OCI-LY7 (cell line): ENCODE data around the gene IFNL4. TPM values are rescaled to one million over a fixed set of nuclear protein-coding genes. Genes with fewer than 3 reads are reported as not detected.

Experiments used
- BruUV-seq: library from RNA; stranded (reverse); fragments of 400-500 nt; replicated peaks from 2 replicates; lab custom pipeline; 2021; lab: Mats Ljungman, UMichigan
- CTCF ChIA-PET: fragments of 300-600 bp; sonication (Branson Sonifier 250); formaldehyde crosslinking; loops from one replicate; lab custom pipeline; 2022; ENCODE audit warnings: antibody characterized with exemption; ENCODE audit not compliant: unreplicated experiment; lab: Charles Lee
- POLR2A ChIA-PET: fragments of 300-600 bp; sonication (Branson Sonifier 250); formaldehyde crosslinking; loops from one replicate; lab custom pipeline; 2022; ENCODE audit warnings: antibody characterized with exemption; lab: Charles Lee
- DNase-seq: peaks from one replicate; pipeline ENCODE4 v3.0.0-alpha.2; 2015; ENCODE audit warnings: low spot score
- H2AFZ ChIP-seq: fragments of 200-600 bp; sonication (generic), shearing (Covaris generic); 2 replicates; pipeline ENCODE4 v1.6.1; 2014; ENCODE audit warnings: mild to moderate bottlenecking, antibody characterized with exemption, low read length, moderate library complexity
- H3K27ac ChIP-seq: fragments of 200-600 bp; sonication (generic); 2 replicates; pipeline ENCODE4 v1.5.1; 2014; ENCODE audit warnings: mixed run types, low read depth, mild to moderate bottlenecking, moderate library complexity, low read length, inconsistent platforms; ENCODE audit not compliant: poor library complexity, severe bottlenecking
- H3K36me3 ChIP-seq: fragments of 200-600 bp; sonication (generic); 2 replicates; pipeline ENCODE4 v1.6.1; 2014; ENCODE audit warnings: mild to moderate bottlenecking, antibody characterized with exemption, low read length, moderate library complexity, mixed read lengths; ENCODE audit not compliant: insufficient read depth
- H3K4me1 ChIP-seq: fragments of 200-600 bp; sonication (generic); 2 replicates; pipeline ENCODE4 v1.5.1; 2014; ENCODE audit warnings: mild to moderate bottlenecking, low read length; ENCODE audit not compliant: insufficient read depth, poor library complexity, severe bottlenecking
- H3K4me2 ChIP-seq: fragments of 200-600 bp; sonication (generic); 2 replicates; pipeline ENCODE4 v1.6.1; 2014; ENCODE audit warnings: mild to moderate bottlenecking, low read length
- H3K4me3 ChIP-seq: fragments of 200-600 bp; sonication (generic); 2 replicates; pipeline ENCODE4 v1.5.1; 2014; ENCODE audit warnings: mild to moderate bottlenecking, low read depth, low read length; ENCODE audit not compliant: poor library complexity, severe bottlenecking
- H3K79me2 ChIP-seq: fragments of 200-600 bp; sonication (generic); 2 replicates; pipeline ENCODE4 v1.6.1; 2016; ENCODE audit warnings: low read depth, mild to moderate bottlenecking, low read length, moderate library complexity, mixed read lengths; ENCODE audit not compliant: insufficient read depth
- H3K9me2 ChIP-seq: fragments of 200-600 bp; sonication (generic); 2 replicates; pipeline ENCODE4 v1.6.1; 2016; ENCODE audit warnings: mild to moderate bottlenecking, low read length, mixed read lengths; ENCODE audit not compliant: insufficient read depth
- H3K9me3 ChIP-seq: fragments of 200-600 bp; sonication (generic); 2 replicates; pipeline ENCODE4 v1.6.1; 2014; ENCODE audit warnings: mild to moderate bottlenecking, mixed run types, low read length, mixed read lengths
- H4K20me1 ChIP-seq: fragments of 200-600 bp; sonication (generic); 2 replicates; pipeline ENCODE4 v1.6.1; 2014; ENCODE audit warnings: mild to moderate bottlenecking, antibody characterized with exemption, low read length, moderate library complexity, mixed read lengths; ENCODE audit not compliant: insufficient read depth
- EZH2phosphoT487 ChIP-seq: fragments of 200-600 bp; sonication (generic); IDR thresholded peaks from 2 replicates; pipeline ENCODE4 v1.6.1; 2018; ENCODE audit warnings: low read depth, borderline replicate concordance, mild to moderate bottlenecking, mixed run types, antibody characterized with exemption, low read length, moderate library complexity, mixed read lengths
- intact Hi-C: fragments of 100-400 bp; cut with micrococcal nuclease; formaldehyde crosslinking; loops from one replicate; pipeline ENCODE4 v1.10.0; 2022; ENCODE audit not compliant: unreplicated experiment
- total RNA-seq, 2 experiments: library from RNA; depleted of rRNA in 1 of 2; stranded (reverse); fragments of >200 nt in 1 of 2; shearing (Covaris generic) in 1 of 2; gene quantifications; 2 replicates each; pipeline ENCODE4 v1.2.3, GENCODE V29; 2014 to 2022
- TF ChIP-seq, protein P1 (sequence below): fragments of 200-600 bp; sonication (generic); conservative IDR thresholded peaks from 2 replicates; pipeline ENCODE4 v1.5.1; 2014; ENCODE audit warnings: mild to moderate bottlenecking, antibody characterized with exemption, low read length, moderate library complexity, mixed read lengths

IFNL4 gene
- total RNA-seq, 2 experiments from 2014 or later = not detected

DNA sequence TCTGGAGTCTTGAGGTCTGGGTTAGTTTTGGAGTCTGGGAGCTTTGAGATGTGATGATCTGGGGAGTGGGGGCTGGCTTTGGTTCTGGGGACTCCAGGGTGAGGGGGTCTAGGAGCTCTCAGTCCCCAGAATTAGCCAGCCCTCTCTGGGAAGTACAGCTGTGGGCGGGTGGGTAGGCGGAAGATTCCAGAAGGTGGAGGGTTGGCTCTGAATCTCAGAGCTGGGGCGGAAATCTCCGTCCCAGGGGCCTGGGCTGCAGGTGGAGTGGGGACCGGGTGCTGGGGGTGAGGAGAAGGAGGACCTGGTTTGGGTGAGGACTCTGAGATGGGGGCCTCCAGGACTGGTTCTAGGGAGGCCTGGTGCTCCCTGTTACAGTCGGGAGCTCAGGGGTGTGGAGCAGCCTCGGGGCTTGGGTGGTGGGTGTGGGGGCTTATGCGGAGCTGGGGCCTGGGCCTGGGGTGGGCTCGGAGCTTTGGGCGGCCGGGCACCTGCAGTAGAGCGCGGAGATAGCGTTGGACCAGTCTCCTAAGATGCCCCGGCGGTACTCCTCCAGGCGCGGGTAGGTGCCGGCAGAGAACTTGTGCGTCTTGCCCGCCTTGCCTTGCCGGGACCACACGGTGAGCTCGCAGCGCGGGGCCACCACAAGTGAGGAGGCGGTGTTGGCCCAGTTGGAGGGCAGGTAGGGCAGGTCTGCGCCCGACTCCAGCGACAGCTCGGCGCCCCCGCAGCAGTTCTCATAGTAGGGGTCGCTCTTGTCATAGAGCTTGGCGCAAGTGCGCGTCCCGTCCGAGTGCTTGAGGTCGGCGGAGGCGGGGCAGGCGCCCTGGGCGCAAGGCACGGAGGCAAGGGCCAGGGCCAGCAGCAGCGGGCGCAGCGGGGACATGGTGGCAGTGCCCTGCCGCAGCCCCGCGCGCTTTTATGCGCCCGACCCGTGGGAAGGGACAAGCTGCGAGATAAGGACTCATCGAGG is 45.0 kb downstream of the IFNL4 start, which contains the start of gene SYCN:
SYCN (minus strand) TSS at position 892 of the 970 bp plus-strand sequence; CDS start at position 883, 9 bp downstream.
- DNase-seq = no peak
- no peaks in the 10 kb centered on the region for H3K9me2 ChIP-seq
- no TSS peak for BruUV-seq
- CTCF ChIA-PET = no interaction called here
- TF ChIP-seq, protein P1, sequence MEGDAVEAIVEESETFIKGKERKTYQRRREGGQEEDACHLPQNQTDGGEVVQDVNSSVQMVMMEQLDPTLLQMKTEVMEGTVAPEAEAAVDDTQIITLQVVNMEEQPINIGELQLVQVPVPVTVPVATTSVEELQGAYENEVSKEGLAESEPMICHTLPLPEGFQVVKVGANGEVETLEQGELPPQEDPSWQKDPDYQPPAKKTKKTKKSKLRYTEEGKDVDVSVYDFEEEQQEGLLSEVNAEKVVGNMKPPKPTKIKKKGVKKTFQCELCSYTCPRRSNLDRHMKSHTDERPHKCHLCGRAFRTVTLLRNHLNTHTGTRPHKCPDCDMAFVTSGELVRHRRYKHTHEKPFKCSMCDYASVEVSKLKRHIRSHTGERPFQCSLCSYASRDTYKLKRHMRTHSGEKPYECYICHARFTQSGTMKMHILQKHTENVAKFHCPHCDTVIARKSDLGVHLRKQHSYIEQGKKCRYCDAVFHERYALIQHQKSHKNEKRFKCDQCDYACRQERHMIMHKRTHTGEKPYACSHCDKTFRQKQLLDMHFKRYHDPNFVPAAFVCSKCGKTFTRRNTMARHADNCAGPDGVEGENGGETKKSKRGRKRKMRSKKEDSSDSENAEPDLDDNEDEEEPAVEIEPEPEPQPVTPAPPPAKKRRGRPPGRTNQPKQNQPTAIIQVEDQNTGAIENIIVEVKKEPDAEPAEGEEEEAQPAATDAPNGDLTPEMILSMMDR = no peak
- TF ChIP-seq EZH2phosphoT487 = no peak
- intact Hi-C loops = no loop called here
- H4K20me1 ChIP-seq = no peaks in the 10 kb centered on the region
- H3K36me3 ChIP-seq = no peaks in the 10 kb centered on the region
- no peak within 1 kb of the TSS for H3K27ac ChIP-seq
- POLR2A ChIA-PET = no interaction called here
- H3K9me3 ChIP-seq = no peaks in the 10 kb centered on the region
- no peaks in the 10 kb centered on the region for H3K4me1 ChIP-seq
- no peaks in the 10 kb centered on the region for H3K79me2 ChIP-seq
- H2AFZ ChIP-seq = no peak within 1 kb of the TSS
- no peak within 1 kb of the TSS for H3K4me3 ChIP-seq
- no peak within 1 kb of the TSS for H3K4me2 ChIP-seq

DNA sequence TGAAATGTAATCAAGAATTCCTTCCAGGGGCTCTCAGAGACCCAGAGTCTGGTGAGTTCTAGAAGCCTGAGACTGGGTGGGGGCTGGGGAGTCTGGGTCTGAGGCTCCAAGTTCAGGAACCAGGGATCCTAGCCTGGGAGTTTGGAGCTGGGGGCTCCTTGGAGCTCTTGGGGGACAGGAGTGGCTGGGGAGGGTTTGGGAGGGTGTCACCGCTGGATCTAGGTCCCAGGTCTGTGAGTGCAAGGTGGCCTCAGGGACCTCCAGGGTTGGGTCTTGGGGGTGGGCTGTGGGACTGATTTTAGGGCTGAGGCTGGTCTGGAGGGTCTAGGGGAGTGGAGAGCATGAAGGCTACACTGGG is 45.7 kb downstream of the IFNL4 start:
- H3K36me3 ChIP-seq = no peaks in the 10 kb centered on the region
- no peak overlapping the region for H3K4me2 ChIP-seq
- H3K9me3 ChIP-seq = no peaks in the 10 kb centered on the region
- H3K27ac ChIP-seq = no peak overlapping the region
- no peak overlapping the region for H2AFZ ChIP-seq
- ChIA-PET POLR2A (no interaction called here), CTCF (no interaction called here)
- no peak overlapping the region for H3K4me3 ChIP-seq
- BruUV-seq = no TSS peak
- no peak for DNase-seq
- intact Hi-C loops = no loop called here
- H3K79me2 ChIP-seq = no peaks in the 10 kb centered on the region
- TF ChIP-seq, protein P1 = no peak
- TF ChIP-seq EZH2phosphoT487 = no peak
- H4K20me1 ChIP-seq = no peaks in the 10 kb centered on the region
- H3K4me1 ChIP-seq = no peaks in the 10 kb centered on the region
- H3K9me2 ChIP-seq = no peaks in the 10 kb centered on the region

DNA sequence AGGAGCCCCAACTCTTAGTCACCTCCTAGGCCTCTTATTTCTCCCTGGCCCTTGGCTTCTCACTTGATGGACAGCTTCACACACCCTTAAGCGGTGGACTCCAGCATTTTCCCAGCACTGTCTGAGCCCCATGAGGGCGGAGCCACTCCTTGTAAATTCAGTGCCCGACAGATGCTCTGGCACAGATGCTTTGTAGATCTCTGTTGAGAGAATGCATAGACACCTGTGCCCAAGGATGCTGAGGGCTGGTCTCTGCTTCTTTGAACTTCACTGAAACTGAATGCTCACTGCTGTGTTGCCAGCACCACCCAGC is 47.9 kb downstream of the IFNL4 start:
- Histone ChIP-seq H3K4me2 (no peak overlapping the region), H3K36me3 (no peaks in the 10 kb centered on the region), H3K27ac (no peak overlapping the region), H3K9me3 (no peaks in the 10 kb centered on the region), H2AFZ (no peak overlapping the region), H3K9me2 (no peaks in the 10 kb centered on the region), H4K20me1 (no peaks in the 10 kb centered on the region), H3K4me3 (no peak overlapping the region), H3K79me2 (no peaks in the 10 kb centered on the region), H3K4me1 (no peaks in the 10 kb centered on the region)
- BruUV-seq = no TSS peak
- DNase-seq = no peak
- ChIA-PET CTCF (no interaction called here), POLR2A (no interaction called here)
- intact Hi-C loops = no loop called here
- TF ChIP-seq EZH2phosphoT487 = no peak
- TF ChIP-seq, protein P1 = no peak
